DOHH2 (cell line): ENCODE results near the gene LPIN3.

Source experiments
- H3F3A ChIP-seq: fragments of 200-600 bp; sonication (generic), shearing (Covaris generic); 2 replicates; pipeline ENCODE4 v1.6.0; 2016; ENCODE audit warnings: antibody characterized with exemption, mild to moderate bottlenecking; ENCODE audit not compliant: control insufficient read depth, insufficient read depth
- H3K27ac ChIP-seq: fragments of 200-600 bp; sonication (generic); 2 replicates; pipeline ENCODE4 v1.5.1; 2014; ENCODE audit warnings: low read depth, mild to moderate bottlenecking, low read length, moderate library complexity
- H3K27me3 ChIP-seq: fragments of 200-600 bp; sonication (generic); 2 replicates; pipeline ENCODE4 v1.6.1; 2014; ENCODE audit warnings: mild to moderate bottlenecking, low read length, mixed read lengths; ENCODE audit not compliant: control insufficient read depth
- H3K36me3 ChIP-seq: fragments of 200-600 bp; sonication (generic); 2 replicates; pipeline ENCODE4 v1.6.1; 2014; ENCODE audit warnings: mild to moderate bottlenecking, low read length, moderate library complexity, mixed read lengths; ENCODE audit not compliant: control insufficient read depth
- H3K4me1 ChIP-seq: fragments of 200-600 bp; sonication (generic); 2 replicates; pipeline ENCODE4 v1.6.1; 2014; ENCODE audit warnings: mild to moderate bottlenecking, low read length, mixed read lengths; ENCODE audit not compliant: control insufficient read depth
- H3K4me2 ChIP-seq: fragments of 200-600 bp; sonication (generic); 2 replicates; pipeline ENCODE4 v1.6.0; 2014; ENCODE audit warnings: mild to moderate bottlenecking, low read length, moderate library complexity
- H3K4me3 ChIP-seq: fragments of 200-600 bp; sonication (generic); 2 replicates; pipeline ENCODE4 v1.5.1; 2014; ENCODE audit warnings: mild to moderate bottlenecking, low read length, mixed read lengths
- H3K79me2 ChIP-seq: fragments of 200-600 bp; sonication (generic); 2 replicates; pipeline ENCODE4 v1.6.1; 2014; ENCODE audit warnings: mild to moderate bottlenecking, low read length, mixed read lengths; ENCODE audit not compliant: control insufficient read depth
- H3K9me2 ChIP-seq: fragments of 200-600 bp; sonication (generic); replicated peaks from 2 replicates; pipeline ENCODE4 v1.6.1; 2014; ENCODE audit warnings: mild to moderate bottlenecking, low read length, mixed read lengths; ENCODE audit not compliant: control insufficient read depth
- H3K9me3 ChIP-seq: fragments of 200-600 bp; sonication (generic); 2 replicates; pipeline ENCODE4 v1.6.1; 2014; ENCODE audit warnings: antibody characterized with exemption, low read length, mixed read lengths; ENCODE audit not compliant: control insufficient read depth, insufficient read depth
- H4K20me1 ChIP-seq: fragments of 200-600 bp; sonication (generic); 2 replicates; pipeline ENCODE4 v1.6.0; 2014; ENCODE audit warnings: low read depth, mild to moderate bottlenecking, antibody characterized with exemption, low read length, moderate library complexity; ENCODE audit not compliant: control insufficient read depth, insufficient read depth
- CTCF ChIP-seq: fragments of 200-600 bp; sonication (generic); IDR thresholded peaks from one replicate; pipeline ENCODE4 v1.5.1; 2014; ENCODE audit warnings: antibody characterized with exemption, mild to moderate bottlenecking, low read depth, low read length; ENCODE audit not compliant: poor library complexity, severe bottlenecking
- EZH2phosphoT487 ChIP-seq: fragments of 200-600 bp; sonication (generic); IDR thresholded peaks from 2 replicates; pipeline ENCODE4 v1.6.1; 2017; ENCODE audit warnings: borderline replicate concordance, mild to moderate bottlenecking, antibody characterized with exemption, low read length, moderate library complexity, mixed read lengths

Gene LPIN3

GRCh38 chr20:41387444-41387851, 46.8 kb downstream of the LPIN3 start:
- H3F3A ChIP-seq: no peaks in the 10 kb centered on the region
- H3K27me3 ChIP-seq: no peaks in the 10 kb centered on the region; the same call in 1 of the 2 replicates
- no peaks in the 10 kb centered on the region for H3K9me2 ChIP-seq
- no peaks in the 10 kb centered on the region for H3K79me2 ChIP-seq
- H3K4me1 ChIP-seq: no peaks in the 10 kb centered on the region
- no peaks in the 10 kb centered on the region for H3K36me3 ChIP-seq
- no peaks in the 10 kb centered on the region for H3K9me3 ChIP-seq
- no peaks in the 10 kb centered on the region for H4K20me1 ChIP-seq
- no peak for TF ChIP-seq CTCF
- TF ChIP-seq EZH2phosphoT487: no peak
- H3K4me3 ChIP-seq: no peak overlapping the region
- no peak overlapping the region for H3K4me2 ChIP-seq
- no peak overlapping the region for H3K27ac ChIP-seq

- no peak overlapping the region for H3K27ac ChIP-seq
- no peaks in the 10 kb centered on the region for H3F3A ChIP-seq
- no peak overlapping the region for H3K4me2 ChIP-seq
- no peak overlapping the region for H3K4me3 ChIP-seq
- no peaks in the 10 kb centered on the region for H3K27me3 ChIP-seq
- no peaks in the 10 kb centered on the region for H3K4me1 ChIP-seq
- H3K9me3 ChIP-seq: no peaks in the 10 kb centered on the region
- H3K79me2 ChIP-seq: no peaks in the 10 kb centered on the region
- H3K36me3 ChIP-seq: no peaks in the 10 kb centered on the region
- TF ChIP-seq CTCF: no peak
- no peak for TF ChIP-seq EZH2phosphoT487
- H4K20me1 ChIP-seq: no peaks in the 10 kb centered on the region
- no peaks in the 10 kb centered on the region for H3K9me2 ChIP-seq
These were observed 50.3 kb downstream of the LPIN3 start for GRCh38 chr20:41390889-41391288.

- Histone ChIP-seq H4K20me1 (no peaks in the 10 kb centered on the region), H3K27me3 (no peaks in the 10 kb centered on the region), H3K4me1 (no peaks in the 10 kb centered on the region), H3F3A (no peaks in the 10 kb centered on the region), H3K36me3 (no peaks in the 10 kb centered on the region), H3K79me2 (no peaks in the 10 kb centered on the region), H3K4me2 (no peak overlapping the region), H3K4me3 (no peak overlapping the region), H3K27ac (no peak overlapping the region), H3K9me3 (no peaks in the 10 kb centered on the region), H3K9me2 (no peaks in the 10 kb centered on the region)
- TF ChIP-seq EZH2phosphoT487: no peak
- TF ChIP-seq CTCF: no peak
These were observed 51.0 kb downstream of the LPIN3 start for GRCh38 chr20:41391587-41392001.

GRCh38 chr20:41392295-41392694, 51.7 kb downstream of the LPIN3 start:
- no peaks in the 10 kb centered on the region for H3K4me1 ChIP-seq
- H3K27me3 ChIP-seq: no peaks in the 10 kb centered on the region
- no peaks in the 10 kb centered on the region for H3K79me2 ChIP-seq
- H3K9me3 ChIP-seq: no peaks in the 10 kb centered on the region
- H3F3A ChIP-seq: no peaks in the 10 kb centered on the region
- no peaks in the 10 kb centered on the region for H3K36me3 ChIP-seq
- TF ChIP-seq EZH2phosphoT487 (no peak), CTCF (no peak)
- H3K4me3 ChIP-seq: no peak overlapping the region
- H3K4me2 ChIP-seq: no peak overlapping the region
- H3K27ac ChIP-seq: no peak overlapping the region
- no peaks in the 10 kb centered on the region for H4K20me1 ChIP-seq
- H3K9me2 ChIP-seq: no peaks in the 10 kb centered on the region
